Hematopoietic multipotent progenitor cell treated with erythropoietin and hydrocortisone succinate and interleukin-3 and kit ligand, for 17 days (in vitro differentiated cells): ENCODE results near the gene SLC12A3.

Source experiments
- DNase-seq: peaks from one replicate; pipeline ENCODE4 v3.0.0-alpha.2; 2015; ENCODE audit warnings: low spot score

The SLC12A3 gene

GRCh38 chr16:56848029-56848936 lies 16.7 kb upstream of the SLC12A3 start:
- DNase-seq = no peak

GRCh38 chr16:56848955-56849689 lies 15.9 kb upstream of the SLC12A3 start:
- DNase-seq = no peak

- no peak for DNase-seq
Observed at GRCh38 chr16:56849690-56850680, 15.0 kb upstream of the SLC12A3 start.

GRCh38 chr16:56851671-56852400 lies 13.2 kb upstream of the SLC12A3 start:
- DNase-seq = no peak

GRCh38 chr16:56852401-56852730 lies 12.6 kb upstream of the SLC12A3 start:
- no peak for DNase-seq

- no peak for DNase-seq
Observed at GRCh38 chr16:56852968-56853367, 12.0 kb upstream of the SLC12A3 start.

GRCh38 chr16:56855201-56855600 lies 9.8 kb upstream of the SLC12A3 start:
- no peak for DNase-seq

- no peak for DNase-seq
Observed at GRCh38 chr16:56855946-56856345, 9.1 kb upstream of the SLC12A3 start.

- DNase-seq = no peak
Observed at GRCh38 chr16:56856876-56857447, 8.0 kb upstream of the SLC12A3 start.

GRCh38 chr16:56858374-56858773 lies 6.6 kb upstream of the SLC12A3 start:
- DNase-seq = no peak

GRCh38 chr16:56859636-56860035 lies 5.4 kb upstream of the SLC12A3 start:
- DNase-seq = no peak

- DNase-seq = no peak
Observed at GRCh38 chr16:56860226-56861020, 4.6 kb upstream of the SLC12A3 start.

- no peak for DNase-seq
Observed at GRCh38 chr16:56861092-56861610, 3.9 kb upstream of the SLC12A3 start.

GRCh38 chr16:56861756-56862155 lies 3.3 kb upstream of the SLC12A3 start:
- DNase-seq = no peak

- no peak for DNase-seq
Observed at GRCh38 chr16:56862776-56863175, 2.2 kb upstream of the SLC12A3 start.

GRCh38 chr16:56865394-56866062 lies 521 bp downstream of the SLC12A3 start:
- DNase-seq = no peak

- peak; percentile 54 for DNase-seq
Observed at GRCh38 chr16:56866955-56867830, 2.2 kb downstream of the SLC12A3 start.

GRCh38 chr16:56868175-56868574 lies 3.2 kb downstream of the SLC12A3 start:
- no peak for DNase-seq
